Activated T-helper 2 cell treated with anti-CD3 and anti-CD28 coated beads, Interferon-gamma antibody, Interleukin-2, Interleukin-4, amounts not matched to agents 10 μg/mL and 5 μg/mL and 100 μg/mL, durations not matched to agents 14 hours and 24 hours and 36 hours (primary cell): ENCODE data around the gene PARP16. TPM values are rescaled to one million over a fixed set of nuclear protein-coding genes. Genes with fewer than 3 reads are reported as not detected.

Source experiments
- DNase-seq: peaks from one replicate; pipeline ENCODE4 v3.0.0; 2021; ENCODE audit warnings: low spot score
- H3K27ac Mint-ChIP-seq: one replicate; pipeline ENCODE4 v1.8.0; 2021; ENCODE audit warnings: mixed read lengths
- H3K27me3 Mint-ChIP-seq: one replicate; pipeline ENCODE4 v1.8.0; 2021; ENCODE audit warnings: low read depth, mixed read lengths
- H3K36me3 Mint-ChIP-seq: one replicate; pipeline ENCODE4 v1.8.0; 2021; ENCODE audit warnings: low read depth, mixed read lengths
- H3K4me1 Mint-ChIP-seq: one replicate; pipeline ENCODE4 v1.8.0; 2021; ENCODE audit warnings: low read depth, mixed read lengths
- H3K4me3 Mint-ChIP-seq: one replicate; pipeline ENCODE4 v1.8.0; 2021; ENCODE audit warnings: low read depth, mild to moderate bottlenecking, moderate library complexity, mixed read lengths
- H3K9me3 Mint-ChIP-seq: one replicate; pipeline ENCODE4 v1.8.0; 2021; ENCODE audit warnings: mixed read lengths
- intact Hi-C: fragments of 100-400 bp; cut with micrococcal nuclease; formaldehyde crosslinking; loops from one replicate; pipeline ENCODE4 v1.15.1; 2023
- total RNA-seq: library from RNA; stranded (reverse); gene quantifications from 2 replicates; pipeline ENCODE4 v1.2.3, GENCODE V29; 2022

Gene PARP16
- total RNA-seq, 1 donor from 2014 or later = 11.5 TPM

GRCh38 chr15:65212097-65212496 is 74.6 kb downstream of the PARP16 start:
- peaks cover 2% of the 10 kb centered on the region for H3K27me3 Mint-ChIP-seq
- no peaks in the 10 kb centered on the region for H3K4me1 Mint-ChIP-seq
- intact Hi-C loops = no loop called here
- DNase-seq = no peak
- H3K4me3 Mint-ChIP-seq = no peak overlapping the region
- H3K36me3 Mint-ChIP-seq = no peaks in the 10 kb centered on the region
- no peak overlapping the region for H3K27ac Mint-ChIP-seq
- H3K9me3 Mint-ChIP-seq = no peaks in the 10 kb centered on the region

- Mint-ChIP-seq H3K4me1 (no peaks in the 10 kb centered on the region), H3K9me3 (no peaks in the 10 kb centered on the region), H3K27me3 (peaks cover 3% of the 10 kb centered on the region), H3K4me3 (no peak overlapping the region), H3K36me3 (no peaks in the 10 kb centered on the region), H3K27ac (no peak overlapping the region)
- intact Hi-C loops = no loop called here
- no peak for DNase-seq
Measured at GRCh38 chr15:65211482-65211982, 75.2 kb downstream of the PARP16 start.

GRCh38 chr15:65210770-65211481 is 75.8 kb downstream of the PARP16 start, which contains the start of gene CILP:
Gene CILP, minus strand, starts transcription at chr15:65211473. Its CDS starts 1,718 bp downstream, at chr15:65209755.
- no peak for DNase-seq
- intact Hi-C loops = no loop called here
- no peaks in the 10 kb centered on the region for H3K9me3 Mint-ChIP-seq
- H3K36me3 Mint-ChIP-seq = no peaks in the 10 kb centered on the region
- H3K4me3 Mint-ChIP-seq = no peak within 1 kb of the TSS
- no peaks in the 10 kb centered on the region for H3K4me1 Mint-ChIP-seq
- no peak within 1 kb of the TSS for H3K27ac Mint-ChIP-seq
- H3K27me3 Mint-ChIP-seq = peaks cover 3% of the 10 kb centered on the region

- H3K27me3 Mint-ChIP-seq = peaks cover 3% of the 10 kb centered on the region
- no peaks in the 10 kb centered on the region for H3K4me1 Mint-ChIP-seq
- H3K4me3 Mint-ChIP-seq = no peak overlapping the region
- DNase-seq = no peak
- H3K27ac Mint-ChIP-seq = no peak overlapping the region
- H3K36me3 Mint-ChIP-seq = no peaks in the 10 kb centered on the region
- intact Hi-C loops = no loop called here
- no peaks in the 10 kb centered on the region for H3K9me3 Mint-ChIP-seq
Measured at GRCh38 chr15:65209701-65210643, 76.7 kb downstream of the PARP16 start.

GRCh38 chr15:65208647-65209046 is 78.0 kb downstream of the PARP16 start:
- intact Hi-C loops = no loop called here

More at GRCh38 chr15:65208647-65209046, 78.0 kb downstream of the PARP16 start:
- H3K36me3 Mint-ChIP-seq = no peaks in the 10 kb centered on the region
- no peaks in the 10 kb centered on the region for H3K9me3 Mint-ChIP-seq
- no peak for DNase-seq
- no peak overlapping the region for H3K27ac Mint-ChIP-seq
- no peak overlapping the region for H3K4me3 Mint-ChIP-seq
- peaks cover 3% of the 10 kb centered on the region for H3K27me3 Mint-ChIP-seq
- H3K4me1 Mint-ChIP-seq = no peaks in the 10 kb centered on the region

Other genes starting within 250 kb of the PARP16 start
- not detected in 2 replicates for gene SLC51B, start 241.5 kb downstream of the PARP16 start, total RNA-seq
- not detected in 2 replicates for gene RASL12, start 218.9 kb downstream of the PARP16 start, total RNA-seq
- not detected in 2 replicates for gene KBTBD13, start 210.1 kb downstream of the PARP16 start, total RNA-seq
- gene UBAP1L, start 171.7 kb downstream of the PARP16 start, total RNA-seq = 6.0 and 6.3 TPM in 2 replicates
- 51.9 and 68.4 TPM in 2 replicates for gene PDCD7, start 153.1 kb downstream of the PARP16 start, total RNA-seq
- 53.5 and 59.2 TPM in 2 replicates for gene CLPX, start 101.5 kb downstream of the PARP16 start, total RNA-seq
- 0.05 TPM in 1 of 2 replicates, not detected in the other for gene CILP, start 75.4 kb downstream of the PARP16 start, total RNA-seq
- not detected in 2 replicates for gene RNU5A-1, start 9.2 kb upstream of the PARP16 start, total RNA-seq
- gene RNU5B-1, start 17.8 kb upstream of the PARP16 start, total RNA-seq = not detected in 2 replicates
- gene IGDCC3, start 91.1 kb upstream of the PARP16 start, total RNA-seq = not detected in 2 replicates
- gene IGDCC4, start 136.1 kb upstream of the PARP16 start, total RNA-seq = 0.18 and 0.39 TPM in 2 replicates
- 32.3 and 33.8 TPM in 2 replicates for gene DPP8, start 230.8 kb upstream of the PARP16 start, total RNA-seq
- 39.1 and 39.8 TPM in 2 replicates for gene HACD3, start 243.6 kb upstream of the PARP16 start, total RNA-seq